ENCODE data around the gene RNASE12. TPM values are rescaled to one million over a fixed set of nuclear protein-coding genes. Genes with fewer than 3 reads are reported as not detected.

The RNASE12 gene
- total RNA-seq, 1 experiment from 2014 or later, result not detected

DNA sequence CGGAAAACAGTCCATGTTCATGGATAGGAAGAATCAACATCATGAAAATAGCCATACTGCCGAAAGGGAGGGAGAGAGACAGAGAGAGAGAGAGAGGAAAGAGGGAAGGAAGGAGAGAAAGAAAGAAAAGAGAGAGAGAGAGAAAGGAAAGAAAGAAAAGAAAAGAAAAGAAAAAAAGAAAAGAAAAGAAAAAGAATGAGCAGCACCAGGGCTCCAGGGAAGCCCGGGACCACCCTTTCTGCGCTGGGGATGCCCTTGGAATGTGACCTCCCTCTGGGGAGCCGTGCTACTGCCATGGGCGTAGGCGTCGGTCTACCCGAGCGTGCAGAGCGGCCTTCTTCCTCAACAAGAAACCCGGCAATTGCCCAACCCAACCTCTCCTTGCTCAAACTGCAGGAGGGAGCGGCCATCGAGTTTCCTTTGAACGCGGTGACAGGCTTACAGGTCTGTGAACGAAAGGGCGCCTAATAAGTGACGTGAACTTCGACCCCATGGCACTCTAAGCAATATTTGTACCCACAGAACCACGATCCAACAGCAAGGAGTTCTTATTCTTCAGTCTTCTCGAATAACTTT, 33.4 kb upstream of the RNASE12 start:
- TF ChIP-seq, protein P1, sequence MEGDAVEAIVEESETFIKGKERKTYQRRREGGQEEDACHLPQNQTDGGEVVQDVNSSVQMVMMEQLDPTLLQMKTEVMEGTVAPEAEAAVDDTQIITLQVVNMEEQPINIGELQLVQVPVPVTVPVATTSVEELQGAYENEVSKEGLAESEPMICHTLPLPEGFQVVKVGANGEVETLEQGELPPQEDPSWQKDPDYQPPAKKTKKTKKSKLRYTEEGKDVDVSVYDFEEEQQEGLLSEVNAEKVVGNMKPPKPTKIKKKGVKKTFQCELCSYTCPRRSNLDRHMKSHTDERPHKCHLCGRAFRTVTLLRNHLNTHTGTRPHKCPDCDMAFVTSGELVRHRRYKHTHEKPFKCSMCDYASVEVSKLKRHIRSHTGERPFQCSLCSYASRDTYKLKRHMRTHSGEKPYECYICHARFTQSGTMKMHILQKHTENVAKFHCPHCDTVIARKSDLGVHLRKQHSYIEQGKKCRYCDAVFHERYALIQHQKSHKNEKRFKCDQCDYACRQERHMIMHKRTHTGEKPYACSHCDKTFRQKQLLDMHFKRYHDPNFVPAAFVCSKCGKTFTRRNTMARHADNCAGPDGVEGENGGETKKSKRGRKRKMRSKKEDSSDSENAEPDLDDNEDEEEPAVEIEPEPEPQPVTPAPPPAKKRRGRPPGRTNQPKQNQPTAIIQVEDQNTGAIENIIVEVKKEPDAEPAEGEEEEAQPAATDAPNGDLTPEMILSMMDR (conservative IDR thresholded peaks at IDR 0.05; ENCODE audit: low read depth, low read length), result no peak
- Histone ChIP-seq H3K36me3 (ENCODE audit: insufficient read depth, low read length, poor library complexity, severe bottlenecking) (no peaks in the 10 kb centered on the region), H3K9me3 (ENCODE audit: low read depth, low read length, poor library complexity, severe bottlenecking) (no peaks in the 10 kb centered on the region), H3K27ac (ENCODE audit: low read depth, low read length, poor library complexity, severe bottlenecking) (no peak overlapping the region), H3K4me1 (ENCODE audit: insufficient read depth, low read length, poor library complexity, severe bottlenecking) (peaks cover 6% of the 10 kb centered on the region), H3K27me3 (replicated peaks; ENCODE audit: insufficient read depth, low read depth, low read length, poor library complexity) (peaks cover 6% of the 10 kb centered on the region), H3K4me3 (ENCODE audit: low read depth, low read length, poor library complexity, severe bottlenecking) (peak overlapping the region; percentile 43)
- POLR2A ChIA-PET (ENCODE audit: low non-redundant PET), result no interaction called here
- BruUV-seq (replicated peaks), result no TSS peak
- intact Hi-C loops (cut with micrococcal nuclease; ENCODE audit: unreplicated experiment), result no loop called here
- CTCF ChIA-PET, result no interaction called here
- DNase-seq (ENCODE audit: low spot score), result peak; percentile 73

DNA sequence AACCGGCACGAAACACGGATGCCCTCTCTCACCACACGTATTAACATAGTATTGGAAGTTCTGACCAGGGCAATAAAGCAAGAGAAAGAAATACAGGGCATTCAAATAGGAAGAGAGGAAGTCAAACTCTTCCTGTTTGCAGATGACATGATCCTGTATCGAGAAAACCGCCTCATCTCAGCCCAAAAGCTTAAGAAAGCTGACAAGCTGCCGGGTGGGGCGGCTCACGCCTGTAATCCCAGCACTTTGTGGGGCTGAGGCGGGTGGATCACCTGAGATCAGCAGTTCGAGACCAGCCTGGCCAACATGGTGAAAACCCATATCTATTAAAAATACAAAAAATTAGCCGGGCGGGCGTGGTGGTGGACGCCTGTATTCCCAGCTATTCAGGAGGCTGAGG, 32.6 kb upstream of the RNASE12 start:
- no peak for TF ChIP-seq EZH2 (IDR thresholded peaks at IDR 0.05; ENCODE audit: borderline replicate concordance, low read depth, low read length, poor library complexity, severe bottlenecking)
- no peaks in the 10 kb centered on the region for H3K9me3 ChIP-seq (ENCODE audit: low read depth, low read length, poor library complexity, severe bottlenecking)
- intact Hi-C loops (cut with micrococcal nuclease; ENCODE audit: unreplicated experiment), result no loop called here
- H3K4me3 ChIP-seq (ENCODE audit: low read depth, low read length, poor library complexity, severe bottlenecking), result no peak overlapping the region
- CTCF ChIA-PET, result no interaction called here
- POLR2A ChIA-PET (ENCODE audit: low non-redundant PET), result no interaction called here
- BruUV-seq (replicated peaks), result no TSS peak
- no peak overlapping the region for H3K27ac ChIP-seq (ENCODE audit: low read depth, low read length, poor library complexity, severe bottlenecking)
- H3K36me3 ChIP-seq (ENCODE audit: insufficient read depth, low read length, poor library complexity, severe bottlenecking), result no peaks in the 10 kb centered on the region
- peaks cover 6% of the 10 kb centered on the region for H3K4me1 ChIP-seq (ENCODE audit: insufficient read depth, low read length, poor library complexity, severe bottlenecking)
- no peaks in the 10 kb centered on the region for H3K27me3 ChIP-seq (replicated peaks; ENCODE audit: insufficient read depth, low read depth, low read length, poor library complexity)
- DNase-seq (ENCODE audit: low spot score), result no peak

DNA sequence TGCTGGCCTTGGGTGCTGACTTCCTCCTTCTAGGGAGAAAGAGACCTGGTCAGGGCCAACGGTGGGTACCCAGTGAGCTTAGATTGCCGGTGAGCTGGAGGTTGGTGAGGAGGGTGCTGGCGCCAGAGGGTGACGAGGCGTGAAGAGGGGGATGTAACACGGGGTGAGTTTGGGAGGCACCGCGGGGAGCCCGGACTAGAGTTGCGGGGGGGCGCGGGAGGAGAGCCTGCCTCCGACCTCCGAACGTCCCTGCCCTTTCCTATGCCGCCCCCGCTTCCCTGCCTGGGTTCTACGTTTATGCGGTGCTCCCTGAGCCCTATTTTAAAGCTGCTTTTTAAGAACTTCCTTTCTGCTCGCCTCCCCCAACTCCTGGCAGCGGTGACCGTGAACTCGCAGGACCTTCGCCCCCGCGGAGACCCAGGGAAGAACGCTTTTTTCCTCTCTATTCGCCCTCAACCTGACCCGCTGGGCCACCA, 31.7 kb upstream of the RNASE12 start:
- CTCF ChIA-PET, result interaction anchor here (0.6 kb wide), 1 partner anchor 10 kb away, joined by 11 read pairs; no protein-coding TSS in a partner anchor
- Histone ChIP-seq H3K27me3 (replicated peaks; ENCODE audit: insufficient read depth, low read depth, low read length, poor library complexity) (no peaks in the 10 kb centered on the region), H3K4me1 (ENCODE audit: insufficient read depth, low read length, poor library complexity, severe bottlenecking) (peaks cover 3% of the 10 kb centered on the region), H3K9me3 (ENCODE audit: low read depth, low read length, poor library complexity, severe bottlenecking) (no peaks in the 10 kb centered on the region), H3K27ac (ENCODE audit: low read depth, low read length, poor library complexity, severe bottlenecking) (no peak overlapping the region), H3K36me3 (ENCODE audit: insufficient read depth, low read length, poor library complexity, severe bottlenecking) (no peaks in the 10 kb centered on the region), H3K4me3 (ENCODE audit: low read depth, low read length, poor library complexity, severe bottlenecking) (no peak overlapping the region)
- no peak for TF ChIP-seq EZH2 (IDR thresholded peaks at IDR 0.05; ENCODE audit: borderline replicate concordance, low read depth, low read length, poor library complexity, severe bottlenecking)
- TF ChIP-seq, protein P1 (conservative IDR thresholded peaks at IDR 0.05; ENCODE audit: low read depth, low read length), result no peak
- POLR2A ChIA-PET (ENCODE audit: low non-redundant PET), result no interaction called here
- BruUV-seq (replicated peaks), result no TSS peak
- no peak for DNase-seq (ENCODE audit: low spot score)
- intact Hi-C loops (cut with micrococcal nuclease; ENCODE audit: unreplicated experiment), result no loop called here
